Gastroesophageal sphincter (tissue), 4 donors: Measurements from ENCODE around the gene TK2. TPM values are rescaled to one million over a fixed set of nuclear protein-coding genes. Genes with fewer than 3 reads are reported as not detected.
A peak's percentile ranks its signal among the peaks of the same experiment; 100 is the strongest.

Experiments
- ATAC-seq: fragments of 150-250 bp; one replicate; pipeline ENCODE4 v1.9.1; 2016; ENCODE audit warnings: mild to moderate bottlenecking, moderate library complexity
- H3K27ac ChIP-seq, 4 donors: fragments of 200-600 bp; sonication (generic) in 3 of 4; 1 replicate in 3 of 4; 2 replicates in 1 of 4; pipeline ENCODE4 v1.5.1; 2016 to 2019
- H3K27me3 ChIP-seq: fragments of 200-600 bp; sonication (generic); one replicate; pipeline ENCODE4 v1.5.1; 2019
- H3K36me3 ChIP-seq, 2 donors: fragments of 200-600 bp; sonication (generic); one replicate each; pipeline ENCODE4 v1.5.1; 2019; ENCODE audit warnings: control low read depth in 1 of 2
- H3K4me1 ChIP-seq, 3 donors: fragments of 200-600 bp; sonication (generic); 1 replicate in 2 of 3; 2 replicates in 1 of 3; pipeline ENCODE4 v1.5.1; 2016 to 2019; ENCODE audit warnings: control low read depth in 2 of 3
- H3K4me3 ChIP-seq, 2 donors: fragments of 200-600 bp; sonication (generic); one replicate each; pipeline ENCODE4 v1.5.1; 2019; ENCODE audit warnings: mild to moderate bottlenecking in 1 of 2, moderate library complexity in 1 of 2
- H3K9me3 ChIP-seq, 3 donors: fragments of 200-600 bp; sonication (generic); one replicate each; pipeline ENCODE4 v1.5.1; 2017 to 2019; ENCODE audit warnings: control low read depth in 2 of 3
- CTCF ChIP-seq, 4 experiments: fragments of 200-600 bp in 2 of 4; fragments of 450-650 bp in 2 of 4; sonication (generic) in 1 of 4; IDR thresholded peaks; one replicate each; pipeline ENCODE4 v1.5.1; 2017 to 2019; ENCODE audit warnings: antibody characterized with exemption in 4 of 4, mild to moderate bottlenecking in 2 of 4, moderate library complexity in 2 of 4
- EP300 ChIP-seq: sonication (generic); formaldehyde crosslinking; IDR thresholded peaks from one replicate; pipeline ENCODE4 v1.6.1; 2017; ENCODE audit warnings: antibody characterized with exemption, mild to moderate bottlenecking
- POLR2A ChIP-seq, 2 donors: fragments of 450-650 bp; IDR thresholded peaks; one replicate each; pipeline ENCODE4 v1.6.1; 2017; ENCODE audit warnings: antibody characterized with exemption in 2 of 2, mild to moderate bottlenecking in 2 of 2, moderate library complexity in 1 of 2
- POLR2AphosphoS5 ChIP-seq: sonication (generic); formaldehyde crosslinking; IDR thresholded peaks from one replicate; pipeline ENCODE4 v1.6.1; 2017; ENCODE audit warnings: antibody characterized with exemption
- WGBS, 2 donors: methylation state at CpG; one replicate each; pipeline ENCODE4 v1.1.5; 2018; ENCODE audit warnings: low coverage in 1 of 2; 5-methylcytosine and 5-hydroxymethylcytosine counted together
- total RNA-seq, 4 donors: library from RNA; depleted of rRNA; stranded (reverse); fragments of >200 nt; gene quantifications; one replicate each; pipeline ENCODE4 v1.1.0, GENCODE V29; 2016

The TK2 gene
- total RNA-seq, 4 donors from 2014 or later, result 32.7 to 42.8 (median 37.0) TPM

GRCh38 chr16:66552286-66553177 is 2.6 kb upstream of the TK2 start, which contains the start of gene CKLF:
Gene CKLF (plus strand): TSS chr16:66552576. CDS start chr16:66552716, 140 bp downstream.
- Histone ChIP-seq H3K9me3 (no peaks in the 10 kb centered on the region), H3K27ac (peak within 1 kb of the TSS; percentile 74 to 97 (median 96)), H3K27me3 (no peaks in the 10 kb centered on the region), H3K4me1 (peaks cover 0 to 66% (median 23%) of the 10 kb centered on the region in 3 donors), H3K4me3 (peak within 1 kb of the TSS; percentile 54 to 70), H3K36me3 (peaks cover 0 to 16% of the 10 kb centered on the region in 2 donors)
- WGBS, 2 donors, result 6 to 43% methylated on average over 12 to 36 of the region's 63 CpGs
- peak in 1 of 4 experiments; percentile 33 for TF ChIP-seq CTCF (IDR thresholded peaks at IDR 0.05)
- TF ChIP-seq POLR2AphosphoS5, result peak; percentile 80
- no peak for TF ChIP-seq EP300
- TF ChIP-seq POLR2A (IDR thresholded peaks at IDR 0.05), result peak; percentile 67 to 72
- ATAC-seq, result peak; percentile 87

GRCh38 chr16:66551788-66552285 is 1.9 kb upstream of the TK2 start:
- TF ChIP-seq POLR2AphosphoS5 (no peak), POLR2A (IDR thresholded peaks at IDR 0.05) (no peak), CTCF (IDR thresholded peaks at IDR 0.05) (no peak), EP300 (no peak)
- Histone ChIP-seq H3K27ac (peak overlapping the region; percentile 74 to 97 (median 96)), H3K4me1 (peaks cover 0 to 70% (median 23%) of the 10 kb centered on the region in 3 donors), H3K36me3 (peaks cover 0 to 17% of the 10 kb centered on the region in 2 donors), H3K4me3 (peak overlapping the region; percentile 54 to 70), H3K9me3 (no peaks in the 10 kb centered on the region), H3K27me3 (no peaks in the 10 kb centered on the region)
- no peak for ATAC-seq
- 30 to 40% methylated on average over 5 to 6 of the region's 8 CpGs for WGBS, 2 donors

- peak overlapping the region in 3 of 4 donors; percentile 95 to 97 (median 96) for H3K27ac ChIP-seq
- H3K36me3 ChIP-seq, result peaks cover 0 to 20% of the 10 kb centered on the region in 2 donors
- no peaks in the 10 kb centered on the region for H3K9me3 ChIP-seq
- 40 to 67% methylated on average over 4 of the region's 6 CpGs for WGBS, 2 donors
- H3K27me3 ChIP-seq, result no peaks in the 10 kb centered on the region
- ATAC-seq, result no peak
- H3K4me3 ChIP-seq, result no peak overlapping the region
- H3K4me1 ChIP-seq, result peaks cover 0 to 67% (median 23%) of the 10 kb centered on the region in 3 donors
- TF ChIP-seq POLR2A (IDR thresholded peaks at IDR 0.05), result no peak
- peak in 1 of 4 experiments; percentile 20 for TF ChIP-seq CTCF (IDR thresholded peaks at IDR 0.05)
Measured at GRCh38 chr16:66551348-66551759, 1.4 kb upstream of the TK2 start.

- H3K27me3 ChIP-seq, result no peaks in the 10 kb centered on the region
- H3K36me3 ChIP-seq, result peaks cover 0 to 41% of the 10 kb centered on the region in 2 donors
- 38 to 44% methylated on average over 9 of the region's 9 CpGs for WGBS, 2 donors
- ATAC-seq, result no peak
- TF ChIP-seq POLR2AphosphoS5, result no peak
- TF ChIP-seq EP300, result no peak
- no peak for TF ChIP-seq POLR2A (IDR thresholded peaks at IDR 0.05)
- no peak for TF ChIP-seq CTCF (IDR thresholded peaks at IDR 0.05)
- H3K9me3 ChIP-seq, result no peaks in the 10 kb centered on the region
- peak overlapping the region; percentile 92 to 98 (median 95) for H3K27ac ChIP-seq
- peaks cover 0 to 59% (median 23%) of the 10 kb centered on the region in 3 donors for H3K4me1 ChIP-seq
- peak overlapping the region; percentile 68 to 93 for H3K4me3 ChIP-seq
Measured at GRCh38 chr16:66548868-66549267, 1.1 kb downstream of the TK2 start.
